Endothelial cell of umbilical vein (primary cell): ENCODE measurements around the gene PROK2.

Experiments used
- CTCF ChIP-seq, 2 donors: IDR thresholded peaks; 1 replicate in 1 of 2; 2 replicates in 1 of 2; pipeline ENCODE4 v1.5.1; 2011; ENCODE audit warnings: low read length in 2 of 2, mild to moderate bottlenecking in 2 of 2, moderate library complexity in 2 of 2, control low read depth in 1 of 2, inconsistent platforms in 1 of 2, low read depth in 1 of 2; ENCODE audit not compliant: insufficient read depth in 1 of 2; ENCODE audit errors: extremely low read depth in 1 of 2
- EZH2 ChIP-seq: IDR thresholded peaks from 2 replicates; pipeline ENCODE4 v1.6.1; 2012; ENCODE audit warnings: borderline replicate concordance, low read depth, mild to moderate bottlenecking, moderate library complexity, low read length, inconsistent platforms; ENCODE audit not compliant: severe bottlenecking
- FOS ChIP-seq: IDR thresholded peaks from 2 replicates; pipeline ENCODE4 v1.6.1; 2011; ENCODE audit warnings: mild to moderate bottlenecking, low read length, moderate library complexity, borderline replicate concordance; ENCODE audit not compliant: insufficient read depth
- MAX ChIP-seq: IDR thresholded peaks from 2 replicates; pipeline ENCODE4 v1.6.1; 2011; ENCODE audit not compliant: insufficient read depth, insufficient read length
- MYC ChIP-seq: IDR thresholded peaks from one replicate; pipeline ENCODE4 v1.6.1; 2011; ENCODE audit warnings: mild to moderate bottlenecking, low read depth, low read length
- POLR2A ChIP-seq: IDR thresholded peaks from 2 replicates; pipeline ENCODE4 v1.6.1; 2012; ENCODE audit warnings: low read depth, mild to moderate bottlenecking, control low read depth, low read length
- POLR2AphosphoS5 ChIP-seq: IDR thresholded peaks from 2 replicates; pipeline ENCODE4 v1.6.1; 2012; ENCODE audit warnings: low read depth, mild to moderate bottlenecking, control low read depth, low read length, moderate library complexity; ENCODE audit not compliant: insufficient read depth

GRCh38 chr3:71805691-71806090 lies 20.7 kb upstream of the PROK2 start:
- TF ChIP-seq MAX (no peak), POLR2A (no peak), CTCF (IDR thresholded peaks at IDR 0.05; ENCODE audit: extremely low read depth in 1 of 2, insufficient read depth in 1 of 2, low read depth in 1 of 2, low read length in 2 of 2) (no peak), FOS (no peak), EZH2 (no peak), POLR2AphosphoS5 (no peak), MYC (no peak)
